Left kidney (tissue), 2 donors: ENCODE results near the gene STK32C. TPM values are rescaled to one million over a fixed set of nuclear protein-coding genes. Genes with fewer than 3 reads are reported as not detected.

Source experiments
- DNase-seq: peaks from one replicate; pipeline ENCODE4 v3.0.0-alpha.2; 2013
- polyA plus RNA-seq: library from polyadenylated mRNA; unstranded; fragments of 120-200 nt; gene quantifications from one replicate; pipeline ENCODE4 v1.2.1, GENCODE V29; 2013; ENCODE audit not compliant: insufficient read length

Gene STK32C
- polyA plus RNA-seq, 1 donor = 11.5 TPM

DNA sequence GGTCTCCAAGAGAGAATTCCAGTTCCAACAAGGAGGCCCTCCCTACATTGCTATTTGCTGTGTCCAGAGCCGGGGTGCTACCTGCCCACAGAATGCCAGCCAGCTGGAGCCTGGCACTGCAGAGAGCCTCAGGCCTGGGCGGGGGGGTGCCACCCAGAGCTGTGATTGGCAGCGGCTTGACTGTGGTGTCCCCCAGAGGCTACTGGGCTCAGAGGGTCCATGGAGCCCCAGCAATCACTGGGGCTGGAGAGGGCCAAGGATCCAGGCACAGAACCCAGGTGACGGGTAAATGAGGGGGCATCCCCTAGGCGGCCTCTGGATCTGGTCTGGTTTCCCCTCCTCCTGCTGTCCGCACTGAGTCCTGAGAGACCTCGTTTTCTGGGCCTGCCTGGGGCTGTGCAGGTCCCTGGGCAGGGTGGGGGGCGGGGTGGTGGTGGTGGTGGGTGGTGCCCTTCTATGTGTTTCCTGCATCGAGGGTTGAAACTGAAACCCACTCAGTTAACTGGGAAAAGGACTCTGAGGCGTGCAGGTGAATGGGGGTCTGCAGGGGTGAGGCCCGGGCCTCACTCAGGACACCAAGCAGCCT lies 108.4 kb downstream of the STK32C start:
- no peak for DNase-seq

GRCh38 chr10:132198381-132199181 lies 109.2 kb downstream of the STK32C start:
- no peak for DNase-seq

DNA sequence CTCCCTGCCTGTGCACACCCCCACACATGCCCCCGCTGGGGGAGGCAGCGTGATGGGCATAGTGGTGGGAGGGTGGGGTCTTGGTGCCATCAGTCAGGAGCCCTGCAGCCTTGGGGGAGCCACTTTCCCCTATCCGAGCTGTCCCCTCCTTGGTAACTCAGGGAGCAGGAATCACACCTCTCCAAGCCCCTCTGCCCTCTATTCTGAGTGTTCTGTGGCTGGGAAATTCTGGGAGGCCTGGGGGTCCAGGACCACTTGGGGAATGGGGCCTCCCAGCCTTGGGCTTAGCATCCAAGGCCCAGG lies 109.7 kb downstream of the STK32C start:
- DNase-seq = no peak

DNA sequence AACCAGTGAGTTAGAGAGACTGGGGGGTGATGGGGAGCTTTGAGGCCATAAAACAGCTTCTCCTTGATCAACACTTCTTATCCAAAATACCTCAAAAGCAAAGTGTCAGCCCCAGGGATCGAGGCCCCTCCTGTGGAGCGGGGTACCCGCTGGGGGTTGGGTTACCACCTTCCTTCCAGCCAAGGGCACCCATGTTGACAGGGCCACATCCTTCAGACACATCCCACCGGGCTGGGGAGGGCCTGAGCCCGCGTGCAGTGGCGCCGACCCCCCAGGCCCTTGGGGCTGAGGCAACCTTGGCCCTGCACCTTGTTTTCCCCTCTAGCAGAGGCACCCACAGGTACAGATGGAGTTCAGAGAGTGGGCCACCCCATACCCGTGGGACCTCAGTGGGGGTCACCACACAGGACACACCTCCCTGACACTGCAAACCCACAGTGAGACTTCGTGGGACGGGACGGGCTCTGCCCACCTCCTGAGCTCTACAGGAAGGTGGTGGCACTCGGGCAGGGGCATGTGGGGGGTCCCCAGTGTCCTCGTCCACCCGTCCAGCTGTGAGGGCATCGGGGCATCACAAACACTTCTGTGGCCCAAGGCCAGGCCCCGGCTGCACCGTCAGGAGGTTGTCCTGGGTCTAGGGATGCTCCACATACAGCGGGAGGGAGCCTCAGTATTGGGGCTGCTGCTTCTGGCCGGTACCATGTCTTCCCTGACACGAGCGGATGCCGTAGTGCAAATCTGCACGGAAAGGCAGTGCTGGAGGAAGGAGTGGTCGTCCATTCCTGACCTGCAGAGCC lies 110.3 kb downstream of the STK32C start:
- no peak for DNase-seq

DNA sequence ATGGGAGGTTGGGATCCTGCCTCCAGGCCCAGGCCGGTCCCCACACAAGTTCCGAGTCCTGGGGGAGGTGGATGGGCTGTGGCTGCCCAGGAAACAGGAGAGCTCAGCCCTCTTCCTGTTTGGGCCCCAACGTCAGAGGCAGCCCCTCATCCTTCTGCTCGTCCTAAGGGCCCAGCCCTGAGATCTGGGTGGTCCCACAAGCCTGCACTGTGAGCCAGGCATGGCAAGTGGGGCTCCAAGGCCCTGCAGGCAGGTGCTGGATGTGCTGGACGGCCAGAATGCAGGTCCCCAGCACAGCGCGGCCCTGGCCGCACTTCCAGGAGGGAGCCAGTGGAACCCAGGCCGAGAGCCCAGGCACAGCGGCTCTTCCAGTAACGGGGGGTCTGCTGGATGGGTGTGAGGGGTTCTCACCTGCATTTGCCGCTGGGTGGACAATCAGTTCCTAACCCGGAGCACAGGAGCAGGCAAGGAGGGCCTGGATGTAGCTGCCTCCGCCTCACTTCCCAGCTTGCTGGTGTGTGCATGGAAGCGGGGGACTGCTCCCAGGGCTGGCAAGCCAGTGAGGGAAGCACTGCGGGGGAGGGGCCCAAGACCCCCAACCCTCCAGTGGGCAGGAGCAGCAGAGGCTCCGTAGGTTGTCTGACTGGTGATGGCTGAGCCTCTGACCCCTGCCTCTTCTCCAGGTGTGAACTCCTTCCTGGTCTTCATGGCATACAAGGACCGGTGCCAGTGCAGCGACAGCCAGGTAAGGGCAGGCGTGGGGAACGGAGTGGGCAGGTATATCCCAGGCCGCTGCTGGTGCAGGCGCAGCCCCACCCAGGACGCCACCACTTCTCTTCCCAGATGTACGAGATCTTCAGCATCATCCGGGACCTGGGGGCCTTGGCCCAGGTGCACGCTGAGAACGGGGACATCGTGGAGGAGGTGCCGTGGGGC lies 111.3 kb downstream of the STK32C start:
- DNase-seq = no peak

DNA sequence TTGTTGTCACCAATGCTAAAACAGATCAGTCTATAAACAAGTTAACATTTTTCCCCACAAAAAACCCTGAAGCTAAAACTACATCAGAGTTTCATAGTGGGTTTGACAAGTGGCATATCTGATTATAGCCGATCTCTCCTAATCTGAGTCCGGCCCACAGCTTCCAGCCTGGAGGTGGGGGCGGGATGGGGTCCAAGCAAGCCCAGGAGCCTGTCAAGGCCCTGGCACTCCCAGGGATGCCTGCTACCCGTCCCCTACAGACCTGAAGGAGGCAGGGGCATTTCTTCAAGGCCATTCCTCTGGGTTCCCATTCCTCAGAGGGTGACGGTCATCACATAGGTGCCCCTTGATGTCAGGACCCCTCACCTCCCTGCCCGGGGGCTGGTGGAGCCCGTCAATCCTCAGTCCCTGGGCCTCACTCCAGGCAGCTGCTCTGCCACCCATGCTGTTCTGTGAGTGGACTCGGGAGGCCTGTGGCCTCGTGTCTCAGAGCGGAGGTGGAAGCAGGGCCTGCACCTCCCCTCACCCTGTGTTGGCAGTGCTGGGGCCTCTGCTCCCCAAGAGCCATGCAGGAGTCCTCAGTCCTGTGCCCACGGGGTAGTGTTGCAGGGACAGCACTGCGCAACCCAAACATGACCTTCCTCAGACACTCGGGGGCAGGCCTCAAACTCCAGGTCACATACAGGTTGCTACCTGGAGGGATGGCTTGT lies 112.2 kb downstream of the STK32C start:
- no peak for DNase-seq

GRCh38 chr10:132194726-132195125 lies 113.0 kb downstream of the STK32C start:
- no peak for DNase-seq

DNA sequence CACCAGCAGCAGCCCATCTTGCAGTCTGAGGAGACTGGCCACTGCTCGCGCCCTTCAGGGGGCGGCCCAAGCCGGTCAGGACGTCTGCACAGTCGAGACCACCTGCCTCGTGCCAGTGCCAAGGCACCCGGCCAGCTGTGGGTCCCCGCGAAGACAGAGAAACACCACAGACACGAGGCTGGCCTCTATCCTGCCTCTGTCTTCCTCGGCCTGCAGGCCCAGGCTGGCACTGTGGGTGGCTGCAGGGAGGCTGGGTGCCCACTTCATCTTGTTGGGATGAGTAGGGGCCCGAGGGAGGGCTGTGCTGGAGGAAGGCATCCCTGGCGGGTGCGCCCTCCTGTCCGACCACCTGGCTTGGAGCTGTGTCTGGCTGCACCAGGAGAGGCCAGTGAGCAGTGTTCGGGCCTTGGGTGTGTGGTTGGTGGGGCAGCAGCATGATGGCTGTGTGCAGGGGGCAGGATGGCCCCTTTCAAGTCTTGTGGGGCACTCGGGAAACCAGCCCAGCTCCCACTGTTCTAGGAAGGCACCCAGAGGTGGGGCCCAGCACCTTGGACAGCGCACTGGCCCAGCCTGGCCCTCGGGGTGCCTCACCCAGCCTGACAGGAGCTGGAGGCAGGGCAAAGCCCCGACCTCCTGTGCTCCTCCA lies 113.7 kb downstream of the STK32C start:
- DNase-seq = no peak

DNA sequence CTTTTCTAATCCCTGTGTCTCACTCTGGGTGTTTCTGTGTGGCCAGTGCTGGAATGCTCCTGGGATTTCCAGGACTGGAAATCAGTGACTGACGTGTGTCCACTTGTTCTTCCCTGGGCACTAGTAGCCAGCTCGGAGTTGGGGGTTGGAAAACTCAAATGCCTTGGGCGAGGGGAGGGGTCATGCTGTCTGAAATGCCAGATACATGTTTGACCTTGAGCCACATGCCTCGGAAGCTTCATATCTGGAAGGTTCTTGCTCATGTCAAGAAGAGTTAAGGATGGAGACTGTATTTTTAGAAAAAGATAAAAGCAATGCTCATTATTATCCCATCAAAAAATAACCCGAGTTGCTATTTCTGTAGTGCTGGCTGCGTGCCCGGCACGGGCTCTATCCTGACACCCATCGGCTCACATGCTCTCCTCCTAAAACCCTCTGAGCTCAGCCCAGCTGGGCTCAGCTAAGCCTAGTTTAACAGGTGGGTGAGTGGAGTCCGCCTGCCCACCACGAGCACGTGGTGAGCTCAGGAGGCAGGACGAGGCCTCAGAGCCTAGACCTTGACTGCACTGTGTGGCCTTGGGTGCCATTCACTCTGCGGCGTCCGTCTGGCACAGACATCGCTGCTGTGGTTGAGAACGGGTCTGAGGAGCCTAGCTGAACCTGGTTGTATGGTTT lies 114.6 kb downstream of the STK32C start:
- no peak for DNase-seq

- no peak for DNase-seq
Measured at GRCh38 chr10:132192076-132192975, 115.4 kb downstream of the STK32C start.

- no peak for DNase-seq
Measured at GRCh38 chr10:132189810-132190422, 117.8 kb downstream of the STK32C start.

GRCh38 chr10:132189016-132189415 lies 118.7 kb downstream of the STK32C start:
- no peak for DNase-seq

DNA sequence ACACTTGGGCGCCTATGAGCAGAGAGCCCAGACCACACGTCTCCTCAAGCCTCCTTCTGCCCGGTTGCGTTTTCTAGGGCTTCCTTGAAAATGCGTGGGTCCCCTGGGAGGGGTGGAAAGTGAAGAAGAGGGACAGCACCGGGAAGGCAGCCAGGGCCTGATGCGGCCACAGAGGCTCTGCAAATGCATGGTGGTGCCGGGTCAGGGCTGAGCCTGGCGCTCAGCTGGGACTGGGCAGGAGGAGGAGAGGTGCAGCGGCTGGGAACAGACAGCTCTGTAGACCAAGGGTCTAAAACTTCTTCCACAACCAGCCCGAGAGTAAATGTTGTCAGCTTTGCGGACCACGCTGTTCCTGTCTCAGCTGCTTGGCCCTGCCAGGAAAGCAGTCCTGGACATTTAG lies 119.4 kb downstream of the STK32C start:
- no peak for DNase-seq

DNA sequence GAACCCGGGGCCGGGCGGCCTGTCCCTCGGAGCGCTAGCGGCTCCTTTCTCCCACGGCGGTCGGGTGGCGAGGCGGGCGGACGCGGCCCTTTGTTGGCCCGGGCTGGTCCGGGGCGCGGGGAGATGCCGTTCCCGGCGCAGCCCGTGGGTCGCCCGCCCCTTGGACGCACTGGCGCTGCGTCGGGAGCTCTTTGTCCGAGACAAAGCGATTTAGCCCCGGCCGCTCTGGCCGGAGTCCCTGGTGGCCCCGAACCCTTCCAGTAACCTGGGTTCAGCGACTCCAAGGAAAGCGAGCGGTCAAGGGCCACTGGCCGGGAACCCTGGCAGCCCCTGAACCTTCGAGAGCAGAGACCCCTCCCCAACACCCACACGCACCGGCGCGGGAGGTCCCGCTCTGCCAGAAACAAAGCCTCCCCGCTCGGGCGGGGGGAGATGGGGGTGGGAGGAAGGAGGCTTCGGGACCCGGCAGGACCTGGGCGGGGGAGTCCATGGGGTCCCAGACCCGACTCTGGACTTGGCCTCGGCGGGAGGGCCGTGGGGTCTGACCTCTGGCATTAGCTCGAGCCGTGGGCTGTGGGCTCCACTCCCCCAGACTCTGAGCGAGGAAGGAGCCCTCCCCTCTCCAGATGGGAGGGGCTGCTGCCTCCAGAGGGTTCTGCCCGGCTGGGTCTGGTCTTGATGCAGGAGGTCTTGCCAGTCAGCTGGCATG lies 120.2 kb downstream of the STK32C start:
- no peak for DNase-seq

GRCh38 chr10:132186488-132187429 lies 121.0 kb downstream of the STK32C start, which contains the start of gene DPYSL4:
Gene DPYSL4, plus strand, starts transcription at chr10:132186948. Its CDS starts 116 bp downstream, at chr10:132187064.
- no peak for DNase-seq

DNA sequence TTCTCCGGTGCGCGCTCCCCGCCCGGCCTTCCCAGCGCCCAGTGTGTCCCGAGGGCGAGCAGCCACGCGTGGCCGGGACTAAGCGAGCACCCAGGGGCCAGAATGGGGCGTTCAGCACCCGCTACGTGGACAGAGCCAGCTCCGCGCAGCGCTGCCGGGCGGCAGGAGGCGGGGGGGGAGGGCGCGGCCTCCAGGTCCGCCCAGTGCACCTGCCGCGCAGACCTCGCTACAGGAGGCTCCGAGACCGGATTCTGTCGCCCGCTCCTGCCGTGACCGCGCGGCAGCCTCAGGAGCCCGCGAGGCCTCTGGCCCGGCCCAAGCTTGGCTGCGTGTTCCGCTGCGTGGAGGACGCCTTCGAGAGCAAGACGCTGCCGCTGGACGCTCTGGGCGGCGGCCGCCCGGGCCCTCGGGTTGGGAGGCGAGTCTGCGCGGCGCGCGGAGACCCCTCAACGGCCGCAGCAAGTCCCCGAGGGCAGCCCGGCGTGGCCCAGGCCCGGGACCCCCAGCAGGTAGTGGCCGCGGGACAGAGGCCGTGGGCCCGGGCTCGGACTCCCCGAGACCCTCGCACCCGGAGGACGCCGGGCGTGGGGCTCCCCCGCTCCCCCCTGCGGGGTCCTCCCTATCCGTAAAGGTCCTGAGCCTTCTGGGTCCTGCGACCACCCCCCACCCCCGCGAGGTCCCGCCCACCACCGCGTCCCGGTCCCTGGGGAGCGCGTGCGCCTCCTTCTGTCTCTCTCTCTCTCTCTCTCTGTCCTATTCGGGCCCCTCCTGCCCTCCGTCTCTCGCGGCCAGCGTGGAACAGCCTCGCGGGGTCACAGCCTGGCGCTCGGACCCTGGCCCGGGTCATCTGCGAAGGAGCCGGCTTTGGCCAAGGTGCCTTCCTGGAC lies 121.9 kb downstream of the STK32C start:
- no peak for DNase-seq
